Astrocyte (in vitro differentiated cells and primary cell): Measurements from ENCODE around the gene PLPPR2.

ENCODE experiments used
- EZH2 ChIP-seq: IDR thresholded peaks from 2 replicates; pipeline ENCODE4 v1.6.1; 2012; ENCODE audit warnings: mild to moderate bottlenecking, low read length, inconsistent platforms; ENCODE audit not compliant: insufficient read depth
- TF ChIP-seq, protein P1 (sequence below): IDR thresholded peaks from 2 replicates; pipeline ENCODE4 v1.5.1; 2011; ENCODE audit warnings: low read depth, mild to moderate bottlenecking, inconsistent platforms, low read length, moderate library complexity; ENCODE audit not compliant: insufficient read depth

DNA sequence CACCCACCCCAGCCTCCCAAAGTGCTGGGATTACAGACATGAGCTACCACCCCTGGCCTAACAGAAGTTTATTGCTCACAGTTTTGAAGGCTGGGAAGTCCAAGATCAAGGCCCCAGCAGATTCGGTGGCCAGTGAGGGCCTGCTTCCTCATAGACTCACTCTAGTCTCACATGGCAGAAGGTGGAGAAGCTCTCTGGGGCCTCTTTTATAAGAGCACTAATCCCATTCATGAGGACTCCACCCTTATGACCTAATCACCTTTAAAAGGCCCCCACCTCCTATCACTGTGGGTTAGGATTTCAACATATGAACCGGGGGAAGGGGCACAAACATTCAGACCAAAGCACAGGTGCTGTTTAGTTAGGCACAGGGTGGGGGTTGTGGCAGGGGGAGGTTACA is 12.3 kb downstream of the PLPPR2 start:
- TF ChIP-seq, protein P1, sequence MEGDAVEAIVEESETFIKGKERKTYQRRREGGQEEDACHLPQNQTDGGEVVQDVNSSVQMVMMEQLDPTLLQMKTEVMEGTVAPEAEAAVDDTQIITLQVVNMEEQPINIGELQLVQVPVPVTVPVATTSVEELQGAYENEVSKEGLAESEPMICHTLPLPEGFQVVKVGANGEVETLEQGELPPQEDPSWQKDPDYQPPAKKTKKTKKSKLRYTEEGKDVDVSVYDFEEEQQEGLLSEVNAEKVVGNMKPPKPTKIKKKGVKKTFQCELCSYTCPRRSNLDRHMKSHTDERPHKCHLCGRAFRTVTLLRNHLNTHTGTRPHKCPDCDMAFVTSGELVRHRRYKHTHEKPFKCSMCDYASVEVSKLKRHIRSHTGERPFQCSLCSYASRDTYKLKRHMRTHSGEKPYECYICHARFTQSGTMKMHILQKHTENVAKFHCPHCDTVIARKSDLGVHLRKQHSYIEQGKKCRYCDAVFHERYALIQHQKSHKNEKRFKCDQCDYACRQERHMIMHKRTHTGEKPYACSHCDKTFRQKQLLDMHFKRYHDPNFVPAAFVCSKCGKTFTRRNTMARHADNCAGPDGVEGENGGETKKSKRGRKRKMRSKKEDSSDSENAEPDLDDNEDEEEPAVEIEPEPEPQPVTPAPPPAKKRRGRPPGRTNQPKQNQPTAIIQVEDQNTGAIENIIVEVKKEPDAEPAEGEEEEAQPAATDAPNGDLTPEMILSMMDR, result no peak
- no peak for TF ChIP-seq EZH2
